Activated T-helper 2 cell treated with anti-CD3 and anti-CD28 coated beads, Interferon-gamma antibody, Interleukin-2, Interleukin-4, amounts not matched to agents 10 μg/mL and 5 μg/mL and 100 μg/mL, durations not matched to agents 14 hours and 24 hours and 36 hours (primary cell): ENCODE results near the gene NDP. TPM values are rescaled to one million over a fixed set of nuclear protein-coding genes. Genes with fewer than 3 reads are reported as not detected.

Experiments used
- DNase-seq: peaks from one replicate; pipeline ENCODE4 v3.0.0; 2021; ENCODE audit warnings: low spot score
- H3K27ac Mint-ChIP-seq: one replicate; pipeline ENCODE4 v1.8.0; 2021; ENCODE audit warnings: mixed read lengths
- H3K27me3 Mint-ChIP-seq: one replicate; pipeline ENCODE4 v1.8.0; 2021; ENCODE audit warnings: low read depth, mixed read lengths
- H3K36me3 Mint-ChIP-seq: one replicate; pipeline ENCODE4 v1.8.0; 2021; ENCODE audit warnings: low read depth, mixed read lengths
- H3K4me1 Mint-ChIP-seq: one replicate; pipeline ENCODE4 v1.8.0; 2021; ENCODE audit warnings: low read depth, mixed read lengths
- H3K4me3 Mint-ChIP-seq: one replicate; pipeline ENCODE4 v1.8.0; 2021; ENCODE audit warnings: low read depth, mild to moderate bottlenecking, moderate library complexity, mixed read lengths
- H3K9me3 Mint-ChIP-seq: one replicate; pipeline ENCODE4 v1.8.0; 2021; ENCODE audit warnings: mixed read lengths
- intact Hi-C: fragments of 100-400 bp; cut with micrococcal nuclease; formaldehyde crosslinking; loops from one replicate; pipeline ENCODE4 v1.15.1; 2023
- total RNA-seq: library from RNA; stranded (reverse); gene quantifications from 2 replicates; pipeline ENCODE4 v1.2.3, GENCODE V29; 2022

Gene NDP, protein sequence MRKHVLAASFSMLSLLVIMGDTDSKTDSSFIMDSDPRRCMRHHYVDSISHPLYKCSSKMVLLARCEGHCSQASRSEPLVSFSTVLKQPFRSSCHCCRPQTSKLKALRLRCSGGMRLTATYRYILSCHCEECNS
- total RNA-seq = not detected in 2 replicates

- H3K4me1 Mint-ChIP-seq = peaks cover 6% of the 10 kb centered on the region
- H3K27me3 Mint-ChIP-seq = peaks cover 29% of the 10 kb centered on the region
- H3K4me3 Mint-ChIP-seq = peak within 1 kb of the TSS; percentile 62
- no peaks in the 10 kb centered on the region for H3K9me3 Mint-ChIP-seq
- no peak within 1 kb of the TSS for H3K27ac Mint-ChIP-seq
- no peak for DNase-seq
- intact Hi-C loops = no loop called here
- H3K36me3 Mint-ChIP-seq = no peaks in the 10 kb centered on the region
Measured at GRCh38 chrX:43973249-43974099, at the start of gene NDP. Gene NDP (minus strand): TSS chrX:43973390. CDS start chrX:43958645, 14,745 bp downstream.

- no peaks in the 10 kb centered on the region for H3K9me3 Mint-ChIP-seq
- H3K27me3 Mint-ChIP-seq = no peaks in the 10 kb centered on the region
- intact Hi-C loops = no loop called here
- H3K4me3 Mint-ChIP-seq = no peak overlapping the region
- peaks cover 6% of the 10 kb centered on the region for H3K4me1 Mint-ChIP-seq
- no peaks in the 10 kb centered on the region for H3K36me3 Mint-ChIP-seq
- H3K27ac Mint-ChIP-seq = no peak overlapping the region
- no peak for DNase-seq
Measured at GRCh38 chrX:44022964-44023363, 49.8 kb upstream of the NDP start.

- no peak for DNase-seq
- H3K27ac Mint-ChIP-seq = no peak overlapping the region
- intact Hi-C loops = no loop called here
Measured at GRCh38 chrX:44020693-44021092, 47.5 kb upstream of the NDP start.

GRCh38 chrX:44019911-44020310, 46.7 kb upstream of the NDP start:
- intact Hi-C loops = no loop called here
- Mint-ChIP-seq H3K27ac (no peak overlapping the region), H3K4me1 (peaks cover 2% of the 10 kb centered on the region), H3K9me3 (no peaks in the 10 kb centered on the region), H3K4me3 (no peak overlapping the region), H3K36me3 (no peaks in the 10 kb centered on the region), H3K27me3 (no peaks in the 10 kb centered on the region)
- no peak for DNase-seq

More at GRCh38 chrX:44020693-44021092, 47.5 kb upstream of the NDP start:
- H3K9me3 Mint-ChIP-seq = no peaks in the 10 kb centered on the region
- no peaks in the 10 kb centered on the region for H3K36me3 Mint-ChIP-seq
- H3K4me3 Mint-ChIP-seq = no peak overlapping the region
- H3K4me1 Mint-ChIP-seq = peaks cover 6% of the 10 kb centered on the region
- H3K27me3 Mint-ChIP-seq = no peaks in the 10 kb centered on the region

DNA sequence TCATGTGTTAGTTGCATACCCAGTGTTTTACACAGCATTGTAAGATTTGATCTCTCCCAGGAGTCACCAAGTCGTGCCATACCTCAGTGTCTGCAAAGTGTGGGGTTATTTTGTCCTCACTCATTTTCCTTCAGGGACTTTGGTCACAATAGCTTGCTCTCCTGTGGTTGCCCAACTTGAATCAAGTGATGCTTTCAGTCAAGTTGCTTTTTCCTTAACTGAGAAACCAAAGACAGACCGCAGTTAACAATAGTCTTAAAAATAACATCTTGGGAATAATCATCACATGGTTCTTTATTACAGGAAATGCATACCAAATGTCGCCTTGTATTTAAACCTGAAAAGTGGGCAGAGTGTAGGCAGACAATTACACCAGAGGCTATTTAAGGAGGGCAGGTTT, 44.5 kb upstream of the NDP start:
- Mint-ChIP-seq H3K27ac (no peak overlapping the region), H3K4me1 (peaks cover 6% of the 10 kb centered on the region), H3K4me3 (no peak overlapping the region), H3K36me3 (no peaks in the 10 kb centered on the region), H3K9me3 (no peaks in the 10 kb centered on the region), H3K27me3 (no peaks in the 10 kb centered on the region)
- no peak for DNase-seq
- intact Hi-C loops = no loop called here

GRCh38 chrX:44016906-44017305, 43.7 kb upstream of the NDP start:
- Mint-ChIP-seq H3K36me3 (no peaks in the 10 kb centered on the region), H3K4me1 (peaks cover 10% of the 10 kb centered on the region), H3K27ac (no peak overlapping the region), H3K4me3 (no peak overlapping the region), H3K9me3 (no peaks in the 10 kb centered on the region), H3K27me3 (peaks cover under 1% of the 10 kb centered on the region)
- DNase-seq = no peak
- intact Hi-C loops = no loop called here

- Mint-ChIP-seq H3K9me3 (no peaks in the 10 kb centered on the region), H3K4me3 (no peak overlapping the region), H3K27me3 (peaks cover 9% of the 10 kb centered on the region), H3K36me3 (no peaks in the 10 kb centered on the region), H3K4me1 (peaks cover 13% of the 10 kb centered on the region), H3K27ac (no peak overlapping the region)
- intact Hi-C loops = no loop called here
- DNase-seq = peak; percentile 9
Measured at GRCh38 chrX:44012484-44013096, 39.4 kb upstream of the NDP start.

DNA sequence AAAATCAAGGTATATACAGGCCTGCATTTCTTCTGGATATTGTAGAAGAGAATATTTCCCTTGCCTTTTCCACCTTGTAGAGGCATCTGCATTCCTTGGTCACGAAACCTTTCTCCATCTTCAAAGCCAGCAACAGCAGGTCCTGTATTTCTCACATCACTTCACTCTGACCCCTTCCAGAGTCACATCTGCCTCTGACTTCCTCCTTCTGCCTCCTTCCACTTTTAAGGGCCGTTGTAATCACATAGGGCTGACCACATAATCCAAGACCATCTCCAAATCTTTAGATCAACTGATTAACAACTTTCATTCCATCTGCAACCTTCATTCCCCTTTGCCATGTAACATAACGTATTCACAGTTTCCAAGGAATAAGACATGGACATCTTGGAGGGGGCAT, 38.3 kb upstream of the NDP start:
- no peak overlapping the region for H3K27ac Mint-ChIP-seq
- H3K36me3 Mint-ChIP-seq = no peaks in the 10 kb centered on the region
- no peak overlapping the region for H3K4me3 Mint-ChIP-seq
- H3K27me3 Mint-ChIP-seq = peaks cover 9% of the 10 kb centered on the region
- no peak for DNase-seq
- peaks cover 12% of the 10 kb centered on the region for H3K4me1 Mint-ChIP-seq
- no peaks in the 10 kb centered on the region for H3K9me3 Mint-ChIP-seq
- intact Hi-C loops = no loop called here

DNA sequence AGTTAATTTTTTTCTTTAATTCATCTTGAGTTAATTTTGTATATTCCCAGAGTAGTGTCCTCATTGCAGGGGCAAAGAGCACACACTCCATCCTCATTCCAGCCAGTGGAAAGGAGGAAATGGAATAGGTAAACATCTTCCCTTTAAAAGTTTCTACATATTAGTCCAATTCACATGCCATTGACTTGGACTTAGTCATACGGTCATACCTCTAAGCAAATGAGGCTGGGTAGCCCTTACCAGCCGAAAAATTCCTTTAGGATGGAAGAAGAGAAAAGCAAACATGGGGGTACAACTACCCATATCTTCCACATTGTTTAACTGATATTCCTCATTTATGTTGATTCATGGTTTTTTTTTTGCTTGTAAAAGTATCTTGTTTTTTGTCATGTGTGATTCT, 37.4 kb upstream of the NDP start:
- H3K27ac Mint-ChIP-seq = no peak overlapping the region
- intact Hi-C loops = no loop called here

DNA sequence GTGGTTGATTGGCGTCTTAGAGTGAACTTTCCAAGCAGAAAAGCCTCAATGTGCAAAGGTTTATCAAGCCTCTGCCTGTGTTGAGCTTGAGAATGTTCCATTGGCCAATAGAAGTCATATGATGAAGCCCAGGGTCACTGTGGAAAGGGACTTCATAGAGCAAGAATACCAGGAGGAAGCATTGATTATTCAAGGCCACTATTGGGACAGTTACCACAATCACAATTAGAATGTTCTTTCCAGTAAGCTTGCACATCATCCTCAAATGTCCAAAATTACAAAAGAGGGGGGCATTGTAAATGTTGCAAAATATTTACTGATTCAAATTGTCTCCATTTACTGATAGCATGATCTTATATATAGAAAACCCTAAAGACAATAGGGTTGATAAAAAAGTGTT, 32.9 kb upstream of the NDP start:
- H3K9me3 Mint-ChIP-seq = no peaks in the 10 kb centered on the region
- H3K27ac Mint-ChIP-seq = no peak overlapping the region
- intact Hi-C loops = no loop called here
- DNase-seq = no peak
- no peak overlapping the region for H3K4me3 Mint-ChIP-seq
- H3K4me1 Mint-ChIP-seq = no peaks in the 10 kb centered on the region
- H3K36me3 Mint-ChIP-seq = no peaks in the 10 kb centered on the region
- H3K27me3 Mint-ChIP-seq = peaks cover 4% of the 10 kb centered on the region

More for the DNA sequence above, 37.4 kb upstream of the NDP start:
- no peak overlapping the region for H3K4me3 Mint-ChIP-seq
- no peaks in the 10 kb centered on the region for H3K36me3 Mint-ChIP-seq
- H3K27me3 Mint-ChIP-seq = peaks cover 9% of the 10 kb centered on the region
- DNase-seq = no peak
- H3K4me1 Mint-ChIP-seq = peaks cover 12% of the 10 kb centered on the region
- H3K9me3 Mint-ChIP-seq = no peaks in the 10 kb centered on the region

DNA sequence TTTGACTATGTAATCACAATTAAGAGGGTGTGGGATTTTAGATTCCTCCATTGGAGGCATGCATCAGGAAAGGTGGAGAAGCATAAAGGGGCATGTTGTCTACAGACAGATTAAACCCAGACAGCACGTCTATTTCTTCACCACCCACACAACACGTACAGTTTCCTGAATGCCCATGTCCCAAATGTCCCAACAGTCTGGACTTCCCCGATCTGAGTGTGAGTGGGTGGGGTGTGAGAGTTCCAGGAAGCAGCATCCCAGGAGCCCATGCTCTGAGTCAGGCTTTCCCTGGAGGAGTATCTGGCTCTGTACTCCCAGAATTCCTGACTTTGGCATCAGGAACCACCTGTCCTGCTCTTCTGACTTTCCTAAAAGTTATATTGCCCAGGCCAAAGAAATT, 30.8 kb upstream of the NDP start:
- Mint-ChIP-seq H3K4me3 (no peak overlapping the region), H3K36me3 (no peaks in the 10 kb centered on the region), H3K27ac (no peak overlapping the region), H3K27me3 (peaks cover 3% of the 10 kb centered on the region), H3K4me1 (no peaks in the 10 kb centered on the region), H3K9me3 (no peaks in the 10 kb centered on the region)
- intact Hi-C loops = no loop called here
- no peak for DNase-seq

DNA sequence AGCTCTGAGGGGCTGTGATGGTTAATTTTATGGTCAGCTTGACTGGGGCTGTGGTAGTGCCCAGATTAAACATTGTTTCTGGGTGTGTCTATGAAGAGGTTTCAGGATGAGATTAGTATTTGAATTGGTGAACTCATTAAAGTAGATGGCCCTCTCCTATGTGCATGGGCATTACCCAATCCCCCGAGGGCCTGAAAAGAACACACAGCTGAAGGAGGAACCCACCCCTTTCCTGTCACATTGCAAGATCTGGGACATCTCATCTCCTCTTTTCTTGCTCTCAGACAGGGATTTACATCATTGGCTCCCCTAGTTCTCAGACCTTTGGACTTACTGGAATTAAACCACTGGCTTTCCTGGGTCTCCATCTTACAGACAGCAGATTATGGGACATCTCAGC, 29.4 kb upstream of the NDP start:
- Mint-ChIP-seq H3K9me3 (no peaks in the 10 kb centered on the region), H3K4me1 (no peaks in the 10 kb centered on the region), H3K36me3 (no peaks in the 10 kb centered on the region), H3K4me3 (no peak overlapping the region), H3K27me3 (peaks cover 3% of the 10 kb centered on the region), H3K27ac (no peak overlapping the region)
- intact Hi-C loops = no loop called here
- no peak for DNase-seq

GRCh38 chrX:43998374-43998773, 25.2 kb upstream of the NDP start:
- no peak for DNase-seq
- intact Hi-C loops = no loop called here
- H3K9me3 Mint-ChIP-seq = no peaks in the 10 kb centered on the region
- no peak overlapping the region for H3K4me3 Mint-ChIP-seq
- H3K36me3 Mint-ChIP-seq = no peaks in the 10 kb centered on the region
- no peaks in the 10 kb centered on the region for H3K4me1 Mint-ChIP-seq
- no peak overlapping the region for H3K27ac Mint-ChIP-seq
- peaks cover 3% of the 10 kb centered on the region for H3K27me3 Mint-ChIP-seq
